Measurements from ENCODE around the gene ADCY3. TPM values are rescaled to one million over a fixed set of nuclear protein-coding genes. Genes with fewer than 3 reads are reported as not detected.

Gene ADCY3
- total RNA-seq, 2 experiments from 2014 or later: 46.3 to 47.9 TPM

DNA sequence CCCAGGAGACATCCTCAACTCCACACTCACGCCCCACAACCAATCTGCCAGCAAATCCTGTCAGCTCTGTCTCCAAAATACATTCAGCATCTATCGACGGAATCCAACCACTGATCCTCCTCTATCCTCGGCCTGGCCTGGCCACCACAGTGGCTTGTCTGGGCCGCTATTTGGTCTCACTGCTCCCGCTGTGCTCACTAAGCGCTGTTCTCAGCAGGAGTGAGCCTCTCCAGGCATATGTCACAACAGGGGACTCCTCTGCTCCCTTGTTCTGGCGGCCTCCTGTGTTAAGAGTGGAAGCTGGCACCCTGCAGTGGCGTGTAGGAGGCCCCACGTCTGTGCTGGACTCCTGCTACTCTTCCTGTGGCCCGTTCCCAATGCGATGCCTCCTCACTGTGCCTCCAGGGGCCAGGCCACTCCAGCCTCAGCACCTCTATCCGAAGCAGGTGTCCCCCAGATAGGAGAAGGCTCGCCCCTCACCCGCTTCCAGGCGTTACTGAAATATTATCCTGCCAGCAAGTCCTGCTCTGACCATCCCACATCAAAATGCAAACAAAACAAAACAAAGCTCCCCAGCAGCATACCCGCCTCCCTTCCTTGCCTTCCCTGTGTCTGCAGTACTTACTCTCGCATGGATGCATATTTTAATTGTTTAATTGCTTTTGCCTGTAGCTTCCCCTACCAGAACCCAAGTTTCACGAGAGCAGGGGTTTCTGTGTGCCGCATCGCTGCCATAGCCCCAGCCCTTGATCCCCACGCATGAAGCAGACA is 86.9 kb downstream of the ADCY3 start:
- POLR2A ChIA-PET: no interaction called here
- ATAC-seq (no peak), DNase-seq (no peak)
- H3K4me1 Mint-ChIP-seq (ENCODE audit: low read depth): no peaks in the 10 kb centered on the region
- intact Hi-C loops (cut with micrococcal nuclease): no loop called here
- H3K9me3 Mint-ChIP-seq: no peaks in the 10 kb centered on the region
- CTCF ChIA-PET: interaction anchor here (0.9 kb wide), 1 partner anchor 411 kb away, joined by 4 read pairs; no protein-coding TSS in a partner anchor
- no peak overlapping the region for H3K27ac Mint-ChIP-seq
- H3K36me3 Mint-ChIP-seq (ENCODE audit: low read depth): peaks cover 18% of the 10 kb centered on the region
- H3K27me3 Mint-ChIP-seq: no peaks in the 10 kb centered on the region
- no peak overlapping the region for H3K4me3 Mint-ChIP-seq
- TF ChIP-seq, protein P1, sequence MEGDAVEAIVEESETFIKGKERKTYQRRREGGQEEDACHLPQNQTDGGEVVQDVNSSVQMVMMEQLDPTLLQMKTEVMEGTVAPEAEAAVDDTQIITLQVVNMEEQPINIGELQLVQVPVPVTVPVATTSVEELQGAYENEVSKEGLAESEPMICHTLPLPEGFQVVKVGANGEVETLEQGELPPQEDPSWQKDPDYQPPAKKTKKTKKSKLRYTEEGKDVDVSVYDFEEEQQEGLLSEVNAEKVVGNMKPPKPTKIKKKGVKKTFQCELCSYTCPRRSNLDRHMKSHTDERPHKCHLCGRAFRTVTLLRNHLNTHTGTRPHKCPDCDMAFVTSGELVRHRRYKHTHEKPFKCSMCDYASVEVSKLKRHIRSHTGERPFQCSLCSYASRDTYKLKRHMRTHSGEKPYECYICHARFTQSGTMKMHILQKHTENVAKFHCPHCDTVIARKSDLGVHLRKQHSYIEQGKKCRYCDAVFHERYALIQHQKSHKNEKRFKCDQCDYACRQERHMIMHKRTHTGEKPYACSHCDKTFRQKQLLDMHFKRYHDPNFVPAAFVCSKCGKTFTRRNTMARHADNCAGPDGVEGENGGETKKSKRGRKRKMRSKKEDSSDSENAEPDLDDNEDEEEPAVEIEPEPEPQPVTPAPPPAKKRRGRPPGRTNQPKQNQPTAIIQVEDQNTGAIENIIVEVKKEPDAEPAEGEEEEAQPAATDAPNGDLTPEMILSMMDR (IDR thresholded peaks at IDR 0.05): no peak

- peaks cover 2% of the 10 kb centered on the region for H3K4me1 Mint-ChIP-seq (ENCODE audit: low read depth)
- H3K9me3 Mint-ChIP-seq: no peaks in the 10 kb centered on the region
- ChIA-PET POLR2A (no interaction called here), CTCF (interaction anchor here (1.4 to 5.5 kb wide), 2 partner anchors 19 to 411 kb away, joined by 3 to 63 read pairs; no protein-coding TSS in a partner anchor)
- intact Hi-C loops (cut with micrococcal nuclease): no loop called here
- no peaks in the 10 kb centered on the region for H3K27me3 Mint-ChIP-seq
- no peak overlapping the region for H3K27ac Mint-ChIP-seq
- ATAC-seq: no peak
- TF ChIP-seq, protein P1 (IDR thresholded peaks at IDR 0.05): no peak
- no peak overlapping the region for H3K4me3 Mint-ChIP-seq
- H3K36me3 Mint-ChIP-seq (ENCODE audit: low read depth): peaks cover 20% of the 10 kb centered on the region
- DNase-seq: no peak
Observed at GRCh38 chr2:24832521-24832920, 87.5 kb downstream of the ADCY3 start.

- DNase-seq: no peak
- POLR2A ChIA-PET: no interaction called here
Observed at GRCh38 chr2:24832073-24832461, 88.0 kb downstream of the ADCY3 start.

DNA sequence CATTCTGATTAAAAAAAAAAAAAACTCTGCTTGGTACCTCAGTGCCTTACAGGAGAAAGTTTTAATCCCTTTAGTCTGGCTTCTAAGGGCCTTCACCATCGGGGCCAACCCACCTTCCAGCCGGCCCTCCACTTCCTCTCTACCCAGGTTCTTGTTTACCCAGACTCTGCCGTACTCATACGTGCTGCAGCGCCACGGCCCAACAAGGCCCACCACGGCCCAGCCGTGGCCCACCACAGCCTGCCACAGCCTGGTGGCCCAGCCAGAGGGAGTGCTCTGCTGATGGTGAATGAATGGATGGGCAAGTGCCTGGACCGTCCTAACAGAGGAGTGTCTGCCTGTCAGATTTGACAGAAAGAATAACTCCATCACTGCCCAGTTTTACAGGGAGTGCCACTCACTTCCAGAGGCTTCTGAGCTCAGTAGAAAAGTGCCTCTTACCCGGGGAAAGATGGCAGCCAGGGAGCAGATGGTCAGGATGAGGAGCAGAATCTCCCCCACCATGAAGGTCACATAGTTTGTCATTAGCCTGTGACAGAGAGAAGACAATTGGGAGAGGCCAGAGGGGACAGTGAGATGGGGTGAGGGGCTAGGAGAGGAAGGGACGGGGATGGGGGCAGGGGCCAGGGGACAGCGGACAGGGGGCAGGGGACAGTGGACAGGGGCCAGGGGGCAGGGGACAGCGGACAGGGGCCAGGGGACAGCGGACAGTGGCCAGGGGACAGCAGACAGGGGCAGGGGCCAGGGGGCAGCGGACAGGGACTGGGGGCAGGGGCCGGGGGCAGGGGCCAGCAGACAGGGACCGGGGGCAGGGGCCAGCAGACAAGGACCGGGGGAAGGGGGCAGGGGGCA is 88.6 kb downstream of the ADCY3 start:
- peaks cover 13% of the 10 kb centered on the region for H3K36me3 Mint-ChIP-seq (ENCODE audit: low read depth)
- ChIA-PET POLR2A (interaction anchor here (0.7 kb wide), 1 partner anchor 17 kb away, joined by 3 read pairs; no protein-coding TSS in a partner anchor), CTCF (interaction anchor here (1.4 to 5.5 kb wide), 2 partner anchors 18 to 410 kb away, joined by 3 to 63 read pairs; no protein-coding TSS in a partner anchor)
- no peak overlapping the region for H3K4me3 Mint-ChIP-seq
- ATAC-seq (no peak), DNase-seq (no peak)
- H3K4me1 Mint-ChIP-seq (ENCODE audit: low read depth): peaks cover 9% of the 10 kb centered on the region
- H3K9me3 Mint-ChIP-seq: no peaks in the 10 kb centered on the region
- TF ChIP-seq, protein P1 (IDR thresholded peaks at IDR 0.05): no peak
- H3K27me3 Mint-ChIP-seq: no peaks in the 10 kb centered on the region
- intact Hi-C loops (cut with micrococcal nuclease): no loop called here
- no peak overlapping the region for H3K27ac Mint-ChIP-seq

More at GRCh38 chr2:24832073-24832461, 88.0 kb downstream of the ADCY3 start:
- Mint-ChIP-seq H3K36me3 (ENCODE audit: low read depth) (peaks cover 16% of the 10 kb centered on the region), H3K4me3 (no peak overlapping the region), H3K4me1 (ENCODE audit: low read depth) (peaks cover 4% of the 10 kb centered on the region), H3K27me3 (no peaks in the 10 kb centered on the region), H3K9me3 (no peaks in the 10 kb centered on the region), H3K27ac (no peak overlapping the region)
- TF ChIP-seq, protein P1 (IDR thresholded peaks at IDR 0.05): no peak
- no peak for ATAC-seq
- CTCF ChIA-PET: interaction anchor here (1.4 to 5.5 kb wide), 2 partner anchors 19 to 411 kb away, joined by 3 to 63 read pairs; no protein-coding TSS in a partner anchor
- intact Hi-C loops (cut with micrococcal nuclease): no loop called here
